Measurements from ENCODE around the gene ALCAM. TPM values are rescaled to one million over a fixed set of nuclear protein-coding genes. Genes with fewer than 3 reads are reported as not detected.

The ALCAM gene
- total RNA-seq, 1 donor from 2014 or later, result 294 TPM

DNA sequence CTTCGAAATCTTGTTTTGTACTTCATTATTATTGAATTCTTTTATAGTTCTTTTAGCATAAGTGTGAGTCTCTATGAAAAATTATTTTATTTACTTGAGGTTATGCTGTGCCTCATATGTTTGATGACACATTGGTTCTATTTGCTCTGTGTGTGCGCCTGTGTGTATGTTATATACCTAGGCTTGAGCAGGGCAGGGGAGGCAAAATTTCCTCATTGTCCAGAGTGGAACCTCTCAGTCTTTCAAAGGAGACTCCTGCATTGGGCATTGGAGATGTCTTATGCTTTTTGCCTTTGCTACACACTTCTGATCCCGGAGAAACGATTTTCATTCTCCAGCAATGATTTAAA lies 58.4 kb downstream of the ALCAM start:
- TF ChIP-seq, protein P1, sequence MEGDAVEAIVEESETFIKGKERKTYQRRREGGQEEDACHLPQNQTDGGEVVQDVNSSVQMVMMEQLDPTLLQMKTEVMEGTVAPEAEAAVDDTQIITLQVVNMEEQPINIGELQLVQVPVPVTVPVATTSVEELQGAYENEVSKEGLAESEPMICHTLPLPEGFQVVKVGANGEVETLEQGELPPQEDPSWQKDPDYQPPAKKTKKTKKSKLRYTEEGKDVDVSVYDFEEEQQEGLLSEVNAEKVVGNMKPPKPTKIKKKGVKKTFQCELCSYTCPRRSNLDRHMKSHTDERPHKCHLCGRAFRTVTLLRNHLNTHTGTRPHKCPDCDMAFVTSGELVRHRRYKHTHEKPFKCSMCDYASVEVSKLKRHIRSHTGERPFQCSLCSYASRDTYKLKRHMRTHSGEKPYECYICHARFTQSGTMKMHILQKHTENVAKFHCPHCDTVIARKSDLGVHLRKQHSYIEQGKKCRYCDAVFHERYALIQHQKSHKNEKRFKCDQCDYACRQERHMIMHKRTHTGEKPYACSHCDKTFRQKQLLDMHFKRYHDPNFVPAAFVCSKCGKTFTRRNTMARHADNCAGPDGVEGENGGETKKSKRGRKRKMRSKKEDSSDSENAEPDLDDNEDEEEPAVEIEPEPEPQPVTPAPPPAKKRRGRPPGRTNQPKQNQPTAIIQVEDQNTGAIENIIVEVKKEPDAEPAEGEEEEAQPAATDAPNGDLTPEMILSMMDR (IDR thresholded peaks at IDR 0.05; ENCODE audit: insufficient read depth, low read length, severe bottlenecking), result no peak
- DNase-seq (ENCODE audit: low read depth) (peak; percentile 16), FAIRE-seq (no peak)
- no peak overlapping the region for H3K4me3 ChIP-seq (ENCODE audit: low read depth, low read length)
- H3K36me3 ChIP-seq (ENCODE audit: control insufficient read depth, insufficient read depth, low read length), result no peaks in the 10 kb centered on the region
- H3K27me3 ChIP-seq (ENCODE audit: control insufficient read depth, insufficient read depth, low read length), result no peaks in the 10 kb centered on the region

DNA sequence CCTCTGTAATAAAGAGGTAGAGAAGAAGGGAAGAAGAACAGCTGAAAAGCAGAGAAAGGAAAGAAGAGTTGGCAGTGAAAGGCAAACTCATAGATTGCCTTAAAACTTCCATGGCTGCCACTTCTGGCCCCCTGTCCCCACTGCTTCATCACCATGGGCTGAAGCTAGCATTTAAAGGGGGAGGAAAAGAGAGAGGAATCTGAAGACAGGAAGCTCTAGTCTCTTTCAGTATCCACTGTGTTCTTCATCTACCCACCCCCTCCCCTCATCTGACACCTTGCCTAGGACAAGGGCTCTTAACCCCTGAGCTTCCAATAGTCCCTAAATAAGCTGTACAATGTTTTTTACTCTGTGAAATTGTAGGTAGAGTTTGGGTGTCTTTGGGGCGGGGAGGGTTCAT lies 60.6 kb downstream of the ALCAM start:
- TF ChIP-seq, protein P1 (IDR thresholded peaks at IDR 0.05; ENCODE audit: insufficient read depth, low read length, severe bottlenecking), result no peak
- Histone ChIP-seq H3K4me3 (ENCODE audit: low read depth, low read length) (no peak overlapping the region), H3K27me3 (ENCODE audit: control insufficient read depth, insufficient read depth, low read length) (no peaks in the 10 kb centered on the region), H3K36me3 (ENCODE audit: control insufficient read depth, insufficient read depth, low read length) (peaks cover 2% of the 10 kb centered on the region)
- DNase-seq (ENCODE audit: low read depth) (no peak), FAIRE-seq (no peak)

DNA sequence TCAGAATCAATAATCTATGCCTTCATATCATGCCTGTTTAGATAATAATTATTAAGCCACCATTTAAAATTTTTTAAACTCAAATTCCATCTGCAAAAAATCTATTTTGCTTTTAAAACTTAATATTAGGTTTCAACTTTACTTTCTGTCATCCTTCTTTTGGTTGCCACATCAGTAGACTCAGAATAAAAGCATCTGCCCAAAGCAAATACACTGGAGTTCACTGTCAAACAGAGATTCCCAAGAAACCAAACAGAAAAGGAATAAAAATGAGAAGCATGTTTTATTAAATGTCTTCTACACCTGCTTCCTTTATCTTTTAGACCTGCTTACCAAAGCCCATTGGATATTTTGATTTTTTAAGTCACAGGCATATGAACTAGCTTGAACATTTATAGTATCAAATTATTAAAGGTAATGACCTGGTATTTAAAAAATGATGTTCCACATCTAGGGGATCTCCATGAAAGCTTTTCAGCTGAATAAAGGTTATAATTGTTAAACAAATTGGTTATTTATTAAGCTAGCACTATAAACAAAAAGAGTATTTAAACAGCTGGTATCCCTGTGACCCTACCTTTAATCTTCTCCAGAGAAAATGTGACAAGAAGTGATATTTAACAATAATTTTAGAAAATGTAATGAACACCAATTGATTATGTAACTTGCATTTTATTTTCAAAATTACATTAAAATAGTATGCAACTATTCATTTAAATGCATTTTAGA lies 62.5 kb downstream of the ALCAM start:
- TF ChIP-seq, protein P1 (IDR thresholded peaks at IDR 0.05; ENCODE audit: insufficient read depth, low read length, severe bottlenecking), result no peak
- no peaks in the 10 kb centered on the region for H3K27me3 ChIP-seq (ENCODE audit: control insufficient read depth, insufficient read depth, low read length)
- H3K36me3 ChIP-seq (ENCODE audit: control insufficient read depth, insufficient read depth, low read length), result peaks cover 2% of the 10 kb centered on the region
- no peak for DNase-seq (ENCODE audit: low read depth)
- FAIRE-seq, result no peak
- H3K4me3 ChIP-seq (ENCODE audit: low read depth, low read length), result no peak overlapping the region

DNA sequence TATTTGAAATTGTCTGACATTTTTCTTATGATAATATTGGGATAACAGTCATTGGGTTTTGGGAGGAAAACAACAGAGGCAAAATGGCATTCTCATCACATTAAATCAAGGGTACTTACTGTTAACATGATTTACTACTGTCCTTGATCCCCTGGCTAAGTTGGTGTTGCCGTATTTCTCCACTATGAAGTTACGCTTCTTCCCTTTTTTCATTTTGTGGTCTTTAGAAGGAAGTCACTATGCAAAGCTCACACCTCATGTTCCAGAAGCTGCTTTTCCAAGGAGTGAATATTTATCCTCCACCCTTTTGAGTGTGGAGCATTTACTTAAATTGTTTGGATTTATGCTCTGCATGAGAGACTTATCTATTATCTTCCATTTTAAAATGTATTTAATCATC lies 63.7 kb downstream of the ALCAM start:
- FAIRE-seq, result no peak

DNA sequence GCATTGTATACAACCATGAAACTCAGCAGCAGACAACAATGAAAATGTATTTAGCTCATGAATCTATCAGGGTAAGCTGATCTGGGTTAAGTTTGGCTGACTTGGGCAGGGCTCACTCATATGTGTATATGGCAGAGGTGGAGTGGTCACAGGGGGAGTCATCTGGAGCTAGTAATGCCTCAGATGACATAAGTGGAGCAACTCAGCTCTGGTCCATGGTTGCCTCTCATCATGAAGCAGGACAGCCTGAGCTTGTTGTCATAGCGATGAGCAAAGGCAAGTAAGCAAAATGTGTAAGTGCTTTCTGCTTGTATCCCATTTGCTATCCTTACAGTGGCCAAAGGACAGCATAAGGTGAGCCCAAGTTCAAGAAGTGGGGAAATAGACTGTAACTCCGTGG lies 64.5 kb downstream of the ALCAM start:
- FAIRE-seq (no peak), DNase-seq (ENCODE audit: low read depth) (no peak)
- peaks cover 2% of the 10 kb centered on the region for H3K36me3 ChIP-seq (ENCODE audit: control insufficient read depth, insufficient read depth, low read length)
- no peaks in the 10 kb centered on the region for H3K27me3 ChIP-seq (ENCODE audit: control insufficient read depth, insufficient read depth, low read length)
- H3K4me3 ChIP-seq (ENCODE audit: low read depth, low read length), result no peak overlapping the region
- TF ChIP-seq, protein P1 (IDR thresholded peaks at IDR 0.05; ENCODE audit: insufficient read depth, low read length, severe bottlenecking), result no peak

More for the DNA sequence above, 63.7 kb downstream of the ALCAM start:
- TF ChIP-seq, protein P1 (IDR thresholded peaks at IDR 0.05; ENCODE audit: insufficient read depth, low read length, severe bottlenecking), result no peak
- DNase-seq (ENCODE audit: low read depth), result no peak
- H3K36me3 ChIP-seq (ENCODE audit: control insufficient read depth, insufficient read depth, low read length), result peaks cover 2% of the 10 kb centered on the region
- H3K27me3 ChIP-seq (ENCODE audit: control insufficient read depth, insufficient read depth, low read length), result no peaks in the 10 kb centered on the region
- no peak overlapping the region for H3K4me3 ChIP-seq (ENCODE audit: low read depth, low read length)

DNA sequence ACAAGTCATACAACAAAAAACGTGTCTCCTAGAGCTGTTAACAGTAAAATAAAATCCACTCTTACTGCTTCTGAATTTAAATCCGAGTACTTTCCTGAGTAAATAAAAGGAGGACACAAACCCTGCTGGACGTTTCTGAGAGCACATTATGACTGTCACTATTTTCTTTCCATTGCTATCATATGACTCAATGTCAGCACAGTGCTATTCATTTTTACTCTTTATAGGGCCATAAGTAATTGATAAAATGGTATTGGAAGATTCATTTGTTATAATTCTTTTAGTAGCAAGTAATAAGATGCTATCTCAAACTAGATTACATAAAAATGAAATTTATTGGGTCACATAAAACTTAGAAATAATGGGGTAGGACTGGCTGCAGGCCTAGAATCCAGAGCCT lies 68.6 kb downstream of the ALCAM start:
- Histone ChIP-seq H3K36me3 (ENCODE audit: control insufficient read depth, insufficient read depth, low read length) (peaks cover 2% of the 10 kb centered on the region), H3K4me3 (ENCODE audit: low read depth, low read length) (no peak overlapping the region), H3K27me3 (ENCODE audit: control insufficient read depth, insufficient read depth, low read length) (no peaks in the 10 kb centered on the region)
- FAIRE-seq (no peak), DNase-seq (ENCODE audit: low read depth) (no peak)
- TF ChIP-seq, protein P1 (IDR thresholded peaks at IDR 0.05; ENCODE audit: insufficient read depth, low read length, severe bottlenecking), result no peak

Measured in bronchial epithelial cell (primary cell).